Right ventricle myocardium inferior (tissue), 1 donor: ENCODE data around the gene SLC36A3. TPM values are rescaled to one million over a fixed set of nuclear protein-coding genes. Genes with fewer than 3 reads are reported as not detected.

Source experiments
- total RNA-seq: library from RNA; stranded (reverse); fragmentation: NEBNext Ultra II Directional; extraction: Animal tissue kit (Norgen Biotek cat#: 25700); gene quantifications from one replicate; pipeline ENCODE4 v1.2.1, GENCODE V29; 2021
- donor health status: DM: no; HTN: yes; CAD: no; lungs with severe emphysema.

SLC36A3 gene
- total RNA-seq, 1 donor from 2014 or later, result not detected

Other genes with a start within 250 kb of the SLC36A3 start
- gene TNIP1, start 222.7 kb downstream of the SLC36A3 start, total RNA-seq, result 114 TPM
- 222 TPM for gene ANXA6, start 146.0 kb downstream of the SLC36A3 start, total RNA-seq
- 181 TPM for gene CCDC69, start 79.7 kb downstream of the SLC36A3 start, total RNA-seq
- 28.4 TPM for gene GM2A, start 50.6 kb downstream of the SLC36A3 start, total RNA-seq
- 0.60 TPM for gene SLC36A2, start 43.8 kb upstream of the SLC36A3 start, total RNA-seq
- 5.2 TPM for gene SLC36A1, start 143.8 kb upstream of the SLC36A3 start, total RNA-seq